Iris pigment epithelial cell (primary cell): Measurements from ENCODE around the gene ST3GAL5.
"Not testable (repeated sequence)": the region's sequence is repeated elsewhere in the genome, so short reads cannot be mapped to it uniquely, and the experiment has no call there.

Experiments used
- DNase-seq: peaks from one replicate; pipeline ENCODE4 v3.0.0-alpha.2; 2011; ENCODE audit warnings: low read depth

The ST3GAL5 gene

DNA sequence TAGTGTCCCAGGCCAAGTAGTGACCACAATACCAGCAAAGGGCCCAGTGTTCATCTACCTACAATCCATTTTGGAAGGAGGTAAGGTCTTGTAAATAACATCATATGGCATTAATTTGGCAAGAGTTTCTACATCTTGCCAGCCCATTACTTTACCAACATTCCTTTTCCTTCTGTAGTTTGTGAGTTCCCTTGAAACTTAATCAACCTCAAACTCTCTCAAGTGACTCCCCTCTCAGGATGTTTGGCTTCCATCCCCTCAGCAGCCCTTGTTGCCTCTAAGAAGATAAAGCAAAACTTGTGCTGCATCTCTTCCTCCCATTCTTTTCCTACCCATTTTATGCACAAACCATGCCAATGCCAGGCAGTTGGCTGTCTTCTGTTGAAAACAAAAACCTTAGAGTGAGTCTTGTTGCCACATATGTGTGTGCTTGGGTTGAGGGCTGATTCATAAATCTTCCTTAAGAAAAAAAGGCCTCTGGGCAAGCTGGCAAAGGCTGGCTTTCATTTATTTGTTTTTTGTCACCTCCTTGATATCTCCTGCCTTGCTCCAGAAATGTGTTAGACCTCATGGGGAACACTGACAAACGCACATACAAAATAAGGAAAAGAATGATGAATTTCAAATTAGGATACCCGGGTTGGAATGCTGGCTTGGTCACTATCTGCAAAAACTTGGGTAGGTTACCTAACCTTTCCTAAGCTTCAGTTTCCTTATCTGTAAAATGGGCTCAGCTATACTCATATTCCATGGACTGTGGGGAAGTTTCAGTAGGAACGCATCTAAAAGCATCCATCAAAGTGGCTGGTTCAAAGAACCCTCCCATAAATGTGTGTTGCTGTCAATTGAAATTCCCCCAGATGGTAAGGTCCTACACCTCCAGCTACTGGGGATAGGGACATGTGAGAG, 29.4 kb upstream of the ST3GAL5 start:
- DNase-seq, result no peak

DNA sequence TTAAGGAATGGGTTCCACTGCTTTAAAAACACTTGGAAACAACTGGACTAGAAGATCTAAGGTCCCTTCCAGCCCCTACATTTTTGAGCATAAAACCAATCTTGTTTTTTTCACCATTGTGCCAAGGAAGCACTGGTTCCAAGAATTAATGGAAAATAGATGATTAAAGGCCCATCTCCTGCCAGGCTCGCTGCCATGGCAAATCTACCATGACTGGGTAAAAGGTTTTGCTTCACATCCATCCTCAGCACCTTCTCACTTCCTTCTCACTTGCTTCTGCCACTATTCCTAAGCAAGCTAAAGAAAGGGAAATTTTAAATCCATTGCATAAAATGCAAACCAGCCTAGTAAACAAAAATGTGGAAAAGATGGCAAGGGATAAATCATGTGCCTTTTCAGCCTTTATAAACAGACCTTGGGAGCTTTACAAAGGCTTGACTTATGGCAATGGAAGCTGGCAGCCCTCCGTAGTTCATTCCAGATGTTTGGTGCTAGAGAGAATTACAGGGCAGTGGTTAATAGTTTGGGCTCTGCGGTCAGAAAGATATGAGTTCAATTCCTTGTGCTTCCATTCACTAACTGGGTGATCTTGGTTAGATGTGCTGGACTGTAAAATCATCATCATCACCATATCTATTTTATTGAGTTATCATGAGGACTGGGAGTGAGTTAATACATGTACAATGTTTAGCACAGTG, 27.0 kb upstream of the ST3GAL5 start:
- no peak for DNase-seq

DNA sequence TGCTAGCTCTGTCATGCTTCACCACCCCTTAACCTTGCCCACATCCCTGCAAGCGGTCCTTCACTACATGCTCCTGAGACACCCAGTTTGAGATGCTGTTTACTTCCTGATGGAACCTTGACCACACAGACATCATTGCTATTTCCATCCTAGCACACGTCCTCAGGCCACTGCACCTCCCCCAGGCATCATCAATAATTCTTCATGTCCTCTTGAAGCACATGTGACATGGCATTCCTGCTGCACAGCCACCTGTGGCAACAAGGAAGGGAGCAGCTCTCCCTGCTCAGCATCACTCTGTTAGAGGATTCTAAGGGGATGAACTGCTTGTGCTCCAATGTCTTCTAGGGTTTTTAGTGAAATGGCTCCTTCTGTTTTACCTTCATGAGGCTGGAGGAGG, 26.1 kb upstream of the ST3GAL5 start:
- no peak for DNase-seq

DNA sequence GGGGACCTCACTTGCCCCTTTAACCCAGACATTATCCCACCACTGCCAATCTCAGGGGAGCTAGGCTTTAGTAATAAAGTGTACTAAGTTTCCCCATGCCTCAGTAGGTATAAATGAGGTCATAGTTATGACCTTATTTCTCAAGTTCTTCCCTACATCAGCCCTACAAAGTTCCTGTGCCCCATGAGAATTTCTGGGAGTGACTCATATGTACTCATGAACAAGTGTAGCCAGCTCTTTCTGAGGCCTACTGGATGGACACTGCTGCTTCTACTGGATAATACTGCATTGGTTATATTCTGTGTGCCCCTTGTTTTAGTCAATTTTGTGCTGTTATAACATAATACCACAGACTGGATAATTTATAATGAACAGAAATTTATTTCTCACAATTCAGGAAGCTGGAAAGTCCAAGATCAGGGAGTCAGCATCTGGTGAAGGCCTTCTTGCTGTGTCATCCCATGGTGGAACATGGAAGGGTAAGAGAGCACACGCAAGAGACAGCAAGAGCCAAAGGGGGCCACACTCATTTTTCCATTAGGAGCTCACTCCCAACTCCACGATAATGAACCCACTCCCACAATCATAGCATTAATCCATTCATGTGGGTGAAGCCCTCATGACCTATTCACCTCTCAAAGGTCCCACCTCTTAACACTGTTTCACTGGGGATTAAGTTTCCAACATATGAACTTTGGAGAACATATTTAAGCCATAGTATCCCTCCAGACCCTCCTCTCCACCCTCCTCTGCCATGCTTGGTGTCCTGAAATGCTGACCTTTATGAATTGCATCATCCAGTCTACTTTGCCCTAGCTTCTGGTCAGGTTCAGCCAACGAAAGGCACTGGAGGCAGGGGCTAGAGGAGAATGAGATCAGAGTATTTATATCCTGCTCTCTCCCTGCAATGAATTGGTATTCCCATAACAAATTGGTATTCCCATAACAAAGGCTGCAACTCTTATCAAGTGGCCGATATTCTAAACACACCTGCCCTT, 25.4 kb upstream of the ST3GAL5 start:
- peak; percentile 84 for DNase-seq

DNA sequence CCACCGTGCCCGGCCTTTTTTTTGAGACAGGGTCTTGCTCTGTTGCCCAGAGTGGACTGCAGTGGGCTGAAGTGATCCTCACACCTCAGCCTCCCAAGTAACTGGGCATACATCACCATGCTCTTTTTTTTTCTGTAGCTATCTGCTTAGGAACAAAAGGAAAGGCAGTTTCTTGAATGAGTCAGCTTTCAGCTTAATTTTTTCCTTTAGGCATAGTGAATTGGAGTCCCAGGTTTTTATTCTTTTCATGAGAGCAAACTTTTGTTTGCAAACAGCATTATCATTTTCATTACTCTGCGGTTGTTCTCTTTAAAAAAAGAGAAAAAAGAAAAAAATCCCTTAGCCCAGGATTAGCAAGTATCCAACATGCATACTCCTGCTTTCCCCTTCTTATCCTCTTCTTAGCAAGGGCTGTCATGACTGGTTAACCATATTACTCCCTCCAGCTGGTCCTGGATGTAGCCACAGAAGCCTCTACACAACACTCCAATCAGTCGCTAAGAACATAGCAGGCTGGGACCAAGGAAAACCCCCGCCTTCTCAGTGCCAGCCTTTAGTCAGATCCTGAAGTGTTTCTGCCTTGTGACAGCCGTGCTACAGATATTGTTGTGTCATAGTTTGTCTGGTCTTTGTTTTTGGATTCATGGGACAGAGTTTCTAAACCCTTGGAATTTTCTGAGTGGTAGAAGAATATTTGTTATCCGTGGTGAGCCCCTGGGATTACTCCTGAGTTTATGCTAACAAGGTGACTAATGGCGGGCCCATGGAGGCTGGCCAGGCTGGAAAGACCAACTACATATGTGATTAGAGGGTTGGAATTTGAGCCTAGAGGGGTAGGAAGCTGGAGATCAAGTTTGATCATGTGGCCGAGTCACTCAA, 23.3 kb upstream of the ST3GAL5 start:
- peak; percentile 76 for DNase-seq

DNA sequence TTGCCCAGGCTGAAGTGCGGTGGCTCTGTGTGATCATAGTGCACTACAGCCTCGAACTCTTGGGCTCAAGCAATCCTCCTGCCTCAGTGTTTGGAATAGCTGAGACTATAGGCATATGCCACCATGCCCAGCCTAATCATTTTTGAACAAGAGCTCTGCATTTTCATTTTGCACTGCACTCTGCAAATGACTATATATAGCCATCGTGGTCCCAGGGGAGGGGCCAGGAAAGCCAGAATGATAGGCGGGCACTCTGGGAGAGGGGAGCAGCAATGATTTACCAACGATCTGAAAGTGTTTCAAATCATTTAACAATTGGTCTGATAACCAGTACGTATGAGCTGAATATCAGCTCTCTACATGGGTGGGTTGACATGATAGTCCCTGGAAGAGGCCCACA, 22.3 kb upstream of the ST3GAL5 start:
- DNase-seq, result no peak

DNA sequence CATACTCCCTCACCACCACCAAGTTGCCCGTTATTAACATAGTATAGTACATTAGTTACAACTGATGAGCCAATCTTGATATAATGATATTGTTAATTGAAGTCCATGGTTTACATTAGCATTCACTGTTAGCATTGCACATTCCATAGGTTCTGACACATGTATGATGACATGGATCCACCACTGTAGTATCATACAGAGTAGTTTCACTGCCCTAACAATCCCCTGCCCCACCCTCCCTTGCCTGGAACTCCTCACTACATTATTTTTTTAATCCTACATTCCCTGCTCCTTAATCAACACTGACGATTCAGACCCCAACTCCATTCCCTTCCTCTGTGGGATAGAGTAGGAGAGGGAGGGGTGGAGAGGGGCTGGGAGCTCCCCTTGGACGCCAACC, 20.2 kb upstream of the ST3GAL5 start:
- DNase-seq, result no peak

DNA sequence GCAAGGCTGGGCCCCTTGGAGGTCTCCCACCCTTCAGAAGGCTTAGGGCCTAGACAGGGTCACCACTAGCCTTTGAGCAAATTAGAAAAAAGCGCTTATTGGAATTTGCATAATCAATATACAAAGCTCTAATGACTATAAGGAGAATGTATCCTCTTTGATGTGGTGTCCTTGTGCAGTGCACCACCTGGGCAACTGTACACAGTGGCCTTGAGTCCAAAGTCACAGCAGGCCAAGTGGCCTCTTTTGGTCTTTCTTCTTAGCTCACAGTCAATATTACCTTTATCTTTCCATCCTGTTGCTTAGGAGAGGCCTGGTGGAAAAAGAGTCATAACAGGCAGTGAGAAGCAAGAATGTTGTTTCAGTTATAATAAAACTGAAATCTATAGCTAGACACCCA, 19.7 kb upstream of the ST3GAL5 start:
- DNase-seq, result no peak

DNA sequence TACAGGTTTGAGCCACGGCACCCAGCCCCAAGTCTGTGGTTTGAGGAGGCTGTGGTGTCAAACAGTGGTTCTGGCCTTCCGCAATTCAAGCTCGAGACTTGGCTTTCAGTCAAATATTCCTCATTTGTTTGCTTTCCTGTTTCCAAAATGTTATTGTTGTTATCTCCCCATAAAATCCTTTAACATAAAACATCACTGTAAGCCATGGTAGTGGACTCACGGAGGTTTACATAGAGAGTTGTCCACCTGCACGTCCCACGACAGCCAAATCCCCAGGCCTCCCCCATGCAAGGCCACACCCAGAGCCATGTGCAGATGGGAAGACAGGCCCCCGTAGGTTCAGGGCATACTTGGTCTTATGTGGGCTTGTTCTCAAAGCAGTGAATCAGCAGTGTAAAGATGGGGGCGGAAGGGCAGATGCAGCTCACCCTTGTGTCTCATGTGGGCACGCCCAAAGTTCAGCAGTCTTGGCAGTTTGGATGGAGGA, 18.9 kb upstream of the ST3GAL5 start:
- DNase-seq, result no peak

DNA sequence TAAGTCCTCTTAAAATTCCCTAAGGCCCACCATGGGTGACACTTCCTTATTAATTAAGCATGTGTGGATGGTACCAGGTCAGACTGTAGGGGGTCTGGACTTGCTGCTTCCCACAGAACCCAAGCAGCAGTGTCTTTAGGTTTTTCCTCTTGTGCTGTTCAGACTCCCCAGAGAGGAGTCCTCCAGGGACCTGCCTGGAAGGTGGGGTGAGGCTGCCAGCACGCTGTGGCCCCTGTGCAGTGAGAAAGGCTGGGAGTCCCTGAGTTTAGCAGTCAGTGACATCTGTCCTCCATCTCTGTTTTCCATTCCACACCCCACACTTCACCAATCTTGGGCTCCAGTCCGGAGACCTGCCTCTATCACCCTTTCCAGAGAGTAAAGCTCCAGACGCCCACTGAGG, 18.0 kb upstream of the ST3GAL5 start:
- no peak for DNase-seq

DNA sequence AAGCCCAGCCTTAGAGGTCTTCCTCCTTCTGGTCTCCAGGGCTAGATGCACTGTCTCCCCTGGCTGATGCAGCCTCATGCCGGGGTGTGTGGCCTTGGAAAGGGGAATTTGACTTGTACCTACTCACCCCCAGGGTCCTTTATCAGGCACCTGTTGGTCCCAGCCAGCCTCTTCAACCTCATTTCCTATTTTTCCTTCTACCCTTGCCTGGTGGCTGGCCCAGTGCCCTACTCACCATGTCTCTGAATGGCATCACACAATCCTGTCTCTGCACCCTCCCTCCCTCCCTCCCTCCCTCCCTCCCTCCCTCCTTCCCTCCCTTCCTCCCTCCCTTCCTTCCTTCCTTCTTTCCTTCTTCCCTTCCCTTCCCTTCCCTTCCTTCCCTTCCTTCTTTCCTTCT, 17.1 kb upstream of the ST3GAL5 start:
- no peak for DNase-seq

DNA sequence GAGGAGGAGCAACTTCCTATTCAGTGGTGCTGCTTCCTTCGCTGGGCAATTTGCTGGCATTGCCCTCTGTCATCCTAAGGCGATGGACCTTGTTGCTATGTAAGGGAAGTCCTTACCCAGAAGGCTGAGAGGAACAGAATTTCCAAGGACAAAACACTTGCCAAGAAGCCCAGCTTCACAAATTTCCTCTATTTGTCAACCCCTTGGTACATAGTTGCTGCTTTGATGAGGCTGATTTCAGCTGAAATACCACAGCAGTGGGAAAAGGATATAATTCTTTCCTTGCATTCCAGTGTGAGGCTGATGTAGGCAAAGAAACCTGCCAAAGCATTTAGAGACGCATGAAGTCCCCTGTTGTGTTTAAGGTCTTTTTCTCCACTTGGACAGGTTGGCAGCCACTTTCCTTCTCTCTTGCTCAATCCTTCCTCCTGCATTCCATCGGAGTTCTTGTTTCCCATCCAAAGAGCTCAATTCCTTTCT, 16.4 kb upstream of the ST3GAL5 start:
- DNase-seq, result no peak

DNA sequence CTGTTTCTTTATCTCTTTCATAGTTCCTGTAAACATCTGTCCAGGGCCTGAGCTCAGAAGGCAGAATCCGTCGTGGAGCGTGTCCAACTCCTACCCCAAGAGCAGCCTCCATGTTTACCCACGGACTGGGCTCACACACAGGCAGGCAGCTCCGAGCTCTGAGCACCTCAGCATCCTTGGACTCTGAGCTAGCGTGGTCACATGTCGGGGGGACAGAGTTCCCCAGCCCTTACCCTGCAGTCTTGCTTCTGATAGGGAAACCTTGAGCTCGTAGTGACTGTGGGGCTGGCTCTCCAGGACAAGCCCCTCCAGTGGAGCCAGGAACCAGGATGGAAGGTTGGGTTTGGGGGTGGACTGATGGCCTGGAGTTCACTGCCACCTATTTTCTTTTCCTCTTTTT, 15.1 kb upstream of the ST3GAL5 start:
- no peak for DNase-seq

DNA sequence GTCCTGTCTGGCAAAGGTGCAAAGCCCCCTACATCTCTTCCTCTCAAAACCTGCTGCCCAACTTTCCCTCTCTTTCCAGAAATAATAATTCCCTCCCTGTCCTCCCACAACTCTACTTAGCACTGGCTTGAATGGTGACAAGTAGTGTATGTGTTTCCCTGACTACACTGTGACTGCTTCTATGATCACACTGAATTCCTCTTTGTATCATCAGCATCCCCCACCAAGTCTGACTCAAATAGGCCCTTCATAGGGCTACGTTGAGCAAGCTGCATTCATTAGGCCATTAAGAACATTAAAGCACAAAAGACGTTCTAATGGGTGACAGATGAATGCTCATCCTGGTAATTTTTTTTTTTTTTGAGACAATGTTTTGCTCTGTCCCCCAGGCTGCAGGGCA, 13.7 kb upstream of the ST3GAL5 start:
- no peak for DNase-seq

DNA sequence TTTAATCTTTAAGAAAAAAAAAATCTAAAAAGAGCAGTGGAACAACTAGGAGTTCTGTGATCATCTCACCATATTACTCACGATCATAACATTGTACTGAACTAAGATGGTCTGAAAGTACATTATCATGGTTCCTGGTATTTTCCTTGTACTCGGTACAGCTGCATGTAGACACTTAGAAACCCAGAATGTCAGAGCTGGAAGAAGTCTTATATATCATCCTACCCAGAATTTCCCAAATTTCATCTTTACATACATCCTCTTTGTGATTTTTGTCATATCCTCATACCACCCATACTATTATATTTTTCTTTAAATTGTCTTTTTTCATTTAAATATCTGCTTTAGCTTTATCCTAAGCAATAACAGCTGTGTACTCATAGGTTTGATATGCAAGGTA, 12.4 kb upstream of the ST3GAL5 start:
- DNase-seq, result no peak

DNA sequence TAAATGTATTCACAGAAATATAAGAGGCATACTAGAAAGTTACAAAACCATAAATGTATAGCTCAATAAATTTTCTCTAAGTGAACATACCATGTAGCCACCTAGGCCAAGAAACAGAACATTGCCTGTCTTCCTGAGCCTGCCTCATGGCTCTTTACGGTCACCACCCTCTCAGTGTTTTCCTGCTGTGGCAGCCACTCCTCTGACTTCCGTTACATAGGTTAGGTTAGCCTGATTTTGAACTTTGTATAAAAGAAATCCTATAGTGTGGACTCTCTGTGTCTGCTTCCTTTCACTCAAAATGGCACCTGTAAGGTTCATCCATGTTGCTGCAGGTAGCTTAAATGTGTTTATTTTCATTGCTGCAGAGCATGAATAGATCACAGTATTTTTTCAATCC, 11.6 kb upstream of the ST3GAL5 start:
- DNase-seq, result no peak

DNA sequence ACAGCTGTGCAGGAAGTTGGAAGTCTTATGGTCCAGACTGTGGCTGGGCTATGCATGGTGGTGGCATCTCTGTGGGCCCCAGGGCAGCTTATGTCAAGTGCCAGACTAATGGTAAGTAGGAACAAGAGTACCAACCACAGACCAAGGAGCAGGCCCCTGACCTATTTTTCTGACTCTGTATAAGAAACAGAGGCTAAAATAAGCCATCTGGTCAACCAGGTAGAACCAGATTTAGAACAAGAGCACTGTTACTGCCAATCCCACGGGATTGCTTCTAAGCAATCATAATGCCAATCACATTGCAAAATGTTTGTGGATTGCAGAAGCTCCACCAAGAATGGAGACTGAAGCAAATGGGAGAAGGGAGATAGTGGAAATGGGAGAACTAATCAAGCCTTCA, 11.1 kb upstream of the ST3GAL5 start:
- no peak for DNase-seq

DNA sequence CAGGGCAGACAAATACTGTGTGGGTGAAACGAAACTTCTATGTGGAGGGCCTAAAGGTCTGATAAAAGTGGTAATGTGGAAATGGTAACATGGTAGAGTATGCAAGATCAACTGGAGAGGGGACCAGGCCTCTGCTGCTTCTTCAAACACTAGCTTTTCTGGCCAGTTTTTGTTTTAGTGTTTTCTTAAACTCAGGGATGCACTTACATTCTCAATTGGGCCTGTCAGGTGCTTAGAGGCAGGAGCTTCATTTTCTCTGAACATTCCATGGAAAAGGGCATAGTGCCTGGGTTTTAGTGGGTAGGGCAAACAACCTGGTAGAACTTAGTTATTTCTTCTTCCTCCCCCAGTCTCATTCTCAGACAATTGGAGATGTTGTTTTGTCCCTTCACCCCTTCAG, 10.5 kb upstream of the ST3GAL5 start:
- no peak for DNase-seq

DNA sequence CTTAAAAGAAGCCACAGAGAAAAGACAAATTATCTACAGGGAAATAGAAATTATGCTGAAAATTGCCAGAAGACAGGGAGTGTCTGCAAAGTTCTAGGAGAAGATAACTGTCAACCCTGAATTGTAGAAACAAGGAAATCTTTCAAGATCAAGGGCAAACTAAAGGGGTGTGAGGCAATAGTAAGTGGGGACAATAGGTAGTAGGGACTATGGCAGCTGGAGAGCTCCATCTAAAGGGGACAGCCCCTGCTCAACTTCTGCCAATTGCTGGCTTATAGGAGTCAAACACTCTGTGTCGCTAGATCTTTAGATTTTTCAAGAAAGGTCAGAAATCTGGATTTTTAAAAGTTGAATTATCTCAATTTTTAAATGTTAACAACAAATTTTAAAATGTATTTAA, 10.1 kb upstream of the ST3GAL5 start:
- no peak for DNase-seq

DNA sequence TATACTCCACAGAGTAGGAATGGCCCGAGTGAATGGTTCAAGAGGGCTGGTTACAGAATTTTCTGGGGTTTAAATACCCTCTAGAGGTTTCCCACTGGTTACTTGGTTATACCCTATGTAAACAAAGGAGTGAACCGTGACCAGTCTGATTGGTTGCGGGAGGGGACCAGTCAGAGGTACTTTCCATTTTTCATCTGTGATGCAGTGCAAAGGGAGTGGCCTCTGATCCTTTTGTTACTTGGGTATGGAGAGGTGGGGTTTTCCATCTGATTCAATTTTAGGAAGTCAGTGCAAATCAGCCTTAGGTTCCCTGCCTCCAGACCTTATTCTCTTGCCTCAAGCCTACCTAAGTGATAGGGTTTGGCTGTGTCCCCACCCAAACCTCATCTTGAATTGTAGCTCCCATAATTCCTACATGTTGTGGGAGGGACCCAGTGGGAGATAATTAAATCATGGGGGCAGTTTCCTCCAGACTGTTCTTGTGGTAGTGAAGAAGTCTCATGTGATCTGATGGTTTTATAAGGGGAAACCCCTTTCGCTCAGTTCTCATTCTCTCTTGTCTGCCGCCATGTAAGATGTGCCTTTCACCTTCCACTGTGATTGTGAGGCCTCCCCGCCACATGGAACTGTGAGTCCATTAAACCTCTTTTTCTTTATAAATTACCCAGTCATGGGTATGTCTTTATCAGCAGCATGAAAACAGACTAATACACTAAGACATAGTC, 5.9 kb upstream of the ST3GAL5 start:
- DNase-seq, result not testable (repeated sequence)
